Measurements from ENCODE around the gene IL13. TPM values are rescaled to one million over a fixed set of nuclear protein-coding genes. Genes with fewer than 3 reads are reported as not detected.

The IL13 gene
- total RNA-seq, 1 experiment from 2014 or later = not detected

DNA sequence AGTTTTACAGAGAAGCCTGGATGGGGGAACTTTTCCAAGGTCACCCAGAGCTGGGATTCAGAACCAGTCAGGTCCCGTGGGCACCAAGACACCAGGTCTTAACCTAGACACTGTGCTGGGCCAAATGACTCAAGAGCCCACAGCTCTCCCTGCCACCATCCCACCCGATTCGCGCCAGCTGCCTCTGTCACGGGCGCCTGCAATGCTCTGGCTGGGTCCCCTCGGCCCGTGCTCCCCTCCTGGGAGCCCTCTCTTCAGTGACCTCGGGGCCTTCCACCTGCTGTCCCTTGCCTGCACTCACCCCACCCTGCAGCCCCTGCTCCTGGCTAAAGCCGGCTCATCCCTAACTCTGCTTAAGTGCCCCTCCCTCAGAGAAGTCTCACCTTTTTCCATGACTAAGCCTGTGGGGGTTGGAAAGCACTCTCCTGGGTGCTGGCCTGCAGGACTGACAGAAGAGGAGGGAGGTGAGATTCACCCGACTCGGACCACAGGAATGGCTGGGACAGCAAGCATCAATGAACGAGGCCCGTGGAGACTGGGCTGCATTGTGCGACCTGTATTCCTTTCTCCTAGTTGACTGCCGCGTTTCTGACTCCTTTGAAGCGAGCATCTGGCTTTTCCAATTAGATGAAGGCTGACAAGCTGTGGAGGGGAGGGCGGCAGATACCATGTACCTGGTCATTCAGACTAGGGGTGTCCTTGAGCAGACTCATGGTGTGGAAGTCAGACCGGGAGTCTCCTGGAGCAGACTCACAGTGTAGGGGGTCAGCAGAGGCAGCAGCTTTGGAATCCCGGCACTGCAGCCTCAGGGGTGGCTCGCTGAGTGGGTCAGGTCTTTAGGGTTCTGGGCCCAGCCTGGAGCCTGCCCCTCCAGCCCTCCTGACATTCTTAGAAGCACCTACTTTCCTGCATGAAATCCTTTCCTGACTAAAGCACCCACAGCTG, 10.1 kb downstream of the IL13 start:
- TF ChIP-seq, protein P1, sequence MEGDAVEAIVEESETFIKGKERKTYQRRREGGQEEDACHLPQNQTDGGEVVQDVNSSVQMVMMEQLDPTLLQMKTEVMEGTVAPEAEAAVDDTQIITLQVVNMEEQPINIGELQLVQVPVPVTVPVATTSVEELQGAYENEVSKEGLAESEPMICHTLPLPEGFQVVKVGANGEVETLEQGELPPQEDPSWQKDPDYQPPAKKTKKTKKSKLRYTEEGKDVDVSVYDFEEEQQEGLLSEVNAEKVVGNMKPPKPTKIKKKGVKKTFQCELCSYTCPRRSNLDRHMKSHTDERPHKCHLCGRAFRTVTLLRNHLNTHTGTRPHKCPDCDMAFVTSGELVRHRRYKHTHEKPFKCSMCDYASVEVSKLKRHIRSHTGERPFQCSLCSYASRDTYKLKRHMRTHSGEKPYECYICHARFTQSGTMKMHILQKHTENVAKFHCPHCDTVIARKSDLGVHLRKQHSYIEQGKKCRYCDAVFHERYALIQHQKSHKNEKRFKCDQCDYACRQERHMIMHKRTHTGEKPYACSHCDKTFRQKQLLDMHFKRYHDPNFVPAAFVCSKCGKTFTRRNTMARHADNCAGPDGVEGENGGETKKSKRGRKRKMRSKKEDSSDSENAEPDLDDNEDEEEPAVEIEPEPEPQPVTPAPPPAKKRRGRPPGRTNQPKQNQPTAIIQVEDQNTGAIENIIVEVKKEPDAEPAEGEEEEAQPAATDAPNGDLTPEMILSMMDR (IDR thresholded peaks at IDR 0.05; ENCODE audit: insufficient read depth in 1 of 2, low read depth in 1 of 2, low read length in 1 of 2, severe bottlenecking in 1 of 2, unreplicated experiment in 1 of 2) = no peak
- Mint-ChIP-seq H3K27ac (ENCODE audit: unreplicated experiment) (no peak overlapping the region), H3K9me3 (ENCODE audit: unreplicated experiment) (no peaks in the 10 kb centered on the region), H3K27me3 (ENCODE audit: insufficient read depth, unreplicated experiment) (no peaks in the 10 kb centered on the region), H3K4me3 (ENCODE audit: unreplicated experiment) (no peak overlapping the region), H3K36me3 (ENCODE audit: insufficient read depth, unreplicated experiment) (peaks cover 7% of the 10 kb centered on the region), H3K4me1 (ENCODE audit: low read depth, unreplicated experiment) (peaks cover 27% of the 10 kb centered on the region)
- Histone ChIP-seq H3K27me3 (replicated peaks; ENCODE audit: control insufficient read depth, insufficient read depth, low read length) (no peaks in the 10 kb centered on the region), H3K4me1 (peaks cover 27% of the 10 kb centered on the region), H3K36me3 (ENCODE audit: control insufficient read depth, insufficient read depth, low read length) (no peaks in the 10 kb centered on the region), H3K4me3 (ENCODE audit: low read depth, low read length) (no peak overlapping the region), H3K9me3 (no peaks in the 10 kb centered on the region)
- CTCF ChIA-PET = no interaction called here
- DNase-seq = no peak
- BruUV-seq (replicated peaks) = no TSS peak
- POLR2A ChIA-PET = no interaction called here
- intact Hi-C loops (cut with micrococcal nuclease; ENCODE audit: unreplicated experiment) = no loop called here

DNA sequence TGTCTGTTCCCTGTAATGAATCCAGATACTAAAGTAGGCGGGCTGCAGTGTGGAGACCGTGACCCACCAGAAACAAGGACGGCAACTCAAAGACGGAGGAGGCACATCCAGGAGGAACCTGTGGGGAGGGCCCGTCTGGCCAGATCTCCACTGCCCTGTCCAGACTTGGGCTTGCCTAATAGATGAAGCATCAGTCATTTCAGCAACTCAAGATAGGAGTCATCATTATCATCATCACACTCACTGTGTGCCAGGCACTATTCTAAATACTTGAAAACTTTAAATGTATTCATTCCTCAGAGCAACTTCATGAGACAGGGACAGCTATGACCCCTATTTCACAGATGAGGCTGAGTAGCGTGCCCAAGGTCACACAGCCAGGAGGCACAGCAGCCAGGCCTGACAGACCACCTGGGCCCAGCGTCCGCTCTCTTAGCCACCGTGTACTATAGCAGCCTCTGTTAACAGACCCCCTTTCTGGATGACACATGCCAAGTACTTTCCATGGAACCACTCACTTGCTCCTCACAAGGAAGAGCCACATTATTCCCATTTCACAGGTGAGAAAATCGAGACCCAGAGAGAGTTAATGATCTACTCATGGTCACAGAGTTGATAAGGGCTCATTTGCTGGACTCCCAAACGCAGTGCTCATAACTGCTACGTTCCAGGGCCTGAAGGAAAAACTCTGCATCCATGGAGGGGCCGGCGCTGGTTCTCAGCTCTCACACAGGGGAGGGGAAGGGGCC, 10.9 kb downstream of the IL13 start:
- no peak overlapping the region for H3K27ac Mint-ChIP-seq (ENCODE audit: unreplicated experiment)
- CTCF ChIA-PET = interaction anchor here (0.6 to 1.2 kb wide), 2 partner anchors 7 to 142 kb away, joined by 3 to 4 read pairs; no protein-coding TSS in a partner anchor
- POLR2A ChIA-PET = no interaction called here

DNA sequence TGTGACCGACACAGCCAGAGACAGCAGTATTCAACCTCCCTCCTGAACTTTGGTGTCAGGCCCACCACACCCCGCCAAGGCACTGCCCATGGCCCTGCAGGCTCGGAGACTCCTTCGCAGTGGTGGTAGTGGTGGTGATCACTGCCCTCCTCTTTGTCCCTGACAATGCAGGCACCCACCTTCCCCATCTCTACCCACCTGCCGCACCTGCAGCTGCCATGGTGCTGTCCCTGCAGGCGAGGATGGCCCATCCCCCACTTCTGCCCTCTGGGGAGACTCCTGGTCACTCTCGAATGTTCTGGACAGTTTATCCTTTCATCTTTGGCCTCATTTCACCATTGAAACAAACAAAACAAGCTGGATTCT, 11.5 kb downstream of the IL13 start:
- no TSS peak for BruUV-seq (replicated peaks)
- CTCF ChIA-PET = interaction anchor here (0.6 to 1.2 kb wide), 2 partner anchors 8 to 142 kb away, joined by 3 to 4 read pairs; no protein-coding TSS in a partner anchor

More for the DNA sequence above, 10.9 kb downstream of the IL13 start:
- DNase-seq = no peak
- peaks cover 20% of the 10 kb centered on the region for H3K4me1 ChIP-seq
- no peaks in the 10 kb centered on the region for H3K9me3 Mint-ChIP-seq (ENCODE audit: unreplicated experiment)
- H3K4me3 Mint-ChIP-seq (ENCODE audit: unreplicated experiment) = no peak overlapping the region
- intact Hi-C loops (cut with micrococcal nuclease; ENCODE audit: unreplicated experiment) = no loop called here
- no TSS peak for BruUV-seq (replicated peaks)
- peaks cover 7% of the 10 kb centered on the region for H3K36me3 Mint-ChIP-seq (ENCODE audit: insufficient read depth, unreplicated experiment)
- no peaks in the 10 kb centered on the region for H3K27me3 Mint-ChIP-seq (ENCODE audit: insufficient read depth, unreplicated experiment)
- H3K4me3 ChIP-seq (ENCODE audit: low read depth, low read length) = no peak overlapping the region
- H3K27me3 ChIP-seq (replicated peaks; ENCODE audit: control insufficient read depth, insufficient read depth, low read length) = no peaks in the 10 kb centered on the region
- TF ChIP-seq, protein P1 (IDR thresholded peaks at IDR 0.05; ENCODE audit: insufficient read depth in 1 of 2, low read depth in 1 of 2, low read length in 1 of 2, severe bottlenecking in 1 of 2, unreplicated experiment in 1 of 2) = no peak
- no peaks in the 10 kb centered on the region for H3K36me3 ChIP-seq (ENCODE audit: control insufficient read depth, insufficient read depth, low read length)
- H3K9me3 ChIP-seq = no peaks in the 10 kb centered on the region
- peaks cover 24% of the 10 kb centered on the region for H3K4me1 Mint-ChIP-seq (ENCODE audit: low read depth, unreplicated experiment)

More for the DNA sequence above, 11.5 kb downstream of the IL13 start:
- peaks cover 19% of the 10 kb centered on the region for H3K4me1 Mint-ChIP-seq (ENCODE audit: low read depth, unreplicated experiment)
- no peaks in the 10 kb centered on the region for H3K27me3 Mint-ChIP-seq (ENCODE audit: insufficient read depth, unreplicated experiment)
- Histone ChIP-seq H3K36me3 (ENCODE audit: control insufficient read depth, insufficient read depth, low read length) (no peaks in the 10 kb centered on the region), H3K4me1 (peaks cover 15% of the 10 kb centered on the region), H3K9me3 (no peaks in the 10 kb centered on the region), H3K4me3 (ENCODE audit: low read depth, low read length) (no peak overlapping the region), H3K27me3 (replicated peaks; ENCODE audit: control insufficient read depth, insufficient read depth, low read length) (no peaks in the 10 kb centered on the region)
- intact Hi-C loops (cut with micrococcal nuclease; ENCODE audit: unreplicated experiment) = no loop called here
- DNase-seq = no peak
- no peak overlapping the region for H3K4me3 Mint-ChIP-seq (ENCODE audit: unreplicated experiment)
- no peaks in the 10 kb centered on the region for H3K9me3 Mint-ChIP-seq (ENCODE audit: unreplicated experiment)
- TF ChIP-seq, protein P1 (IDR thresholded peaks at IDR 0.05; ENCODE audit: insufficient read depth in 1 of 2, low read depth in 1 of 2, low read length in 1 of 2, severe bottlenecking in 1 of 2, unreplicated experiment in 1 of 2) = no peak
- POLR2A ChIA-PET = no interaction called here
- H3K36me3 Mint-ChIP-seq (ENCODE audit: insufficient read depth, unreplicated experiment) = peaks cover 7% of the 10 kb centered on the region
- H3K27ac Mint-ChIP-seq (ENCODE audit: unreplicated experiment) = no peak overlapping the region

All from Caco-2 (cell line).